Measurements from ENCODE around the gene RECK.
A peak's percentile ranks its signal among the peaks of the same experiment; 100 is the strongest.
"Not testable (repeated sequence)": the region's sequence is repeated elsewhere in the genome, so short reads cannot be mapped to it uniquely, and the experiment has no call there.

RECK gene

GRCh38 chr9:36074870-36075532 is 38.3 kb downstream of the RECK start:
- no peak for DNase-seq

GRCh38 chr9:36078051-36078450 is 41.3 kb downstream of the RECK start:
- no peak for DNase-seq

GRCh38 chr9:36080519-36080918 is 43.8 kb downstream of the RECK start:
- DNase-seq: no peak

- DNase-seq: no peak
These were observed 46.2 kb downstream of the RECK start for GRCh38 chr9:36082931-36083330.

GRCh38 chr9:36086442-36086841 is 49.7 kb downstream of the RECK start:
- DNase-seq: no peak

- DNase-seq: not testable (repeated sequence)
These were observed 50.3 kb downstream of the RECK start for GRCh38 chr9:36087054-36087453.

- no peak for DNase-seq
These were observed 51.3 kb downstream of the RECK start for GRCh38 chr9:36088020-36088419.

- no peak for DNase-seq
These were observed 54.6 kb downstream of the RECK start for GRCh38 chr9:36091026-36091953.

GRCh38 chr9:36092014-36092413 is 55.3 kb downstream of the RECK start:
- DNase-seq: no peak

GRCh38 chr9:36092509-36093215 is 55.9 kb downstream of the RECK start:
- no peak for DNase-seq

- no peak for DNase-seq
These were observed 56.7 kb downstream of the RECK start for GRCh38 chr9:36093384-36093783.

- DNase-seq: no peak
These were observed 63.0 kb downstream of the RECK start for GRCh38 chr9:36099718-36100117.

- DNase-seq: no peak
These were observed 63.8 kb downstream of the RECK start for GRCh38 chr9:36100532-36100931.

GRCh38 chr9:36101916-36102741 is 65.4 kb downstream of the RECK start:
- DNase-seq: no peak

GRCh38 chr9:36102742-36103495 is 66.2 kb downstream of the RECK start:
- DNase-seq: peak; percentile 89

- no peak for DNase-seq
These were observed 72.4 kb downstream of the RECK start for GRCh38 chr9:36109071-36109470.

- no peak for DNase-seq
These were observed 73.7 kb downstream of the RECK start for GRCh38 chr9:36110434-36110833.

- no peak for DNase-seq
These were observed 75.8 kb downstream of the RECK start for GRCh38 chr9:36112516-36112915.

GRCh38 chr9:36113999-36114398 is 77.3 kb downstream of the RECK start:
- no peak for DNase-seq

- no peak for DNase-seq
These were observed 79.9 kb downstream of the RECK start for GRCh38 chr9:36116593-36116992.

GRCh38 chr9:36118201-36118600 is 81.5 kb downstream of the RECK start:
- DNase-seq: no peak

GRCh38 chr9:36118706-36119105 is 82.0 kb downstream of the RECK start:
- DNase-seq: no peak

Data from DMS53 (cell line).